ENCODE data around the gene GMDS.

GMDS gene

GRCh38 chr6:1607516-1608221 lies 637.7 kb downstream of the GMDS start:
- DNase-seq, result peak; percentile 51 to 83

- DNase-seq, result peak in 1 of 2 experiments; percentile 51
These were observed 638.5 kb downstream of the GMDS start for GRCh38 chr6:1606780-1607515.

GRCh38 chr6:1605893-1606779 lies 639.3 kb downstream of the GMDS start:
- DNase-seq, result peak in 1 of 2 experiments; percentile 22

GRCh38 chr6:1605004-1605892 lies 640.2 kb downstream of the GMDS start:
- peak in 1 of 2 experiments; percentile 31 for DNase-seq

- DNase-seq, result peak in 1 of 2 experiments; percentile 90
These were observed 641.0 kb downstream of the GMDS start for GRCh38 chr6:1604158-1605003.

GRCh38 chr6:1603708-1604107 lies 641.7 kb downstream of the GMDS start:
- DNase-seq, result peak; percentile 45 to 67

- no peak for DNase-seq
These were observed 643.2 kb downstream of the GMDS start for GRCh38 chr6:1602049-1602713.

- DNase-seq, result no peak
These were observed 644.0 kb downstream of the GMDS start for GRCh38 chr6:1601158-1602048.

- DNase-seq, result peak; percentile 28 to 53
These were observed 644.6 kb downstream of the GMDS start for GRCh38 chr6:1600764-1601157.

- no peak for DNase-seq
These were observed 645.2 kb downstream of the GMDS start for GRCh38 chr6:1600063-1600763.

- no peak for DNase-seq
These were observed 645.9 kb downstream of the GMDS start for GRCh38 chr6:1599469-1599868.

GRCh38 chr6:1598886-1599285 lies 646.5 kb downstream of the GMDS start:
- DNase-seq, result no peak

- no peak for DNase-seq
These were observed 647.0 kb downstream of the GMDS start for GRCh38 chr6:1598433-1598832.

- DNase-seq, result no peak
These were observed 647.5 kb downstream of the GMDS start for GRCh38 chr6:1597924-1598323.

GRCh38 chr6:1597121-1597744 lies 648.2 kb downstream of the GMDS start:
- DNase-seq, result no peak

GRCh38 chr6:1596088-1596852 lies 649.1 kb downstream of the GMDS start:
- peak in 1 of 2 experiments; percentile 71 for DNase-seq

GRCh38 chr6:1595271-1596087 lies 649.9 kb downstream of the GMDS start:
- no peak for DNase-seq
